CD14-positive monocyte (primary cell): ENCODE results near the gene TMEM213. TPM values are rescaled to one million over a fixed set of nuclear protein-coding genes. Genes with fewer than 3 reads are reported as not detected.
A peak's percentile ranks its signal among the peaks of the same experiment; 100 is the strongest.

ENCODE experiments used
- DNase-seq, 3 donors: peaks; one replicate each; pipeline ENCODE4 v3.0.0-alpha.2; 2011 to 2022
- H2AFZ ChIP-seq: 2 replicates; pipeline ENCODE4 v1.6.0; 2012; ENCODE audit warnings: mild to moderate bottlenecking, low read depth, low read length, inconsistent platforms; ENCODE audit not compliant: insufficient read depth, poor library complexity, severe bottlenecking
- H3K27ac ChIP-seq, 2 donors: 1 replicate in 1 of 2; 2 replicates in 1 of 2; pipeline ENCODE4 v1.5.1; 2012 to 2013; ENCODE audit warnings: low read length in 2 of 2, control low read depth in 1 of 2, inconsistent platforms in 1 of 2, low read depth in 1 of 2, mild to moderate bottlenecking in 1 of 2
- H3K27me3 ChIP-seq, 2 donors: one replicate each; pipeline versions ENCODE4 v1.6.0 to v1.6.1; 2011 to 2013; ENCODE audit warnings: low read length in 2 of 2; ENCODE audit not compliant: control insufficient read depth in 2 of 2, insufficient read depth in 2 of 2
- H3K36me3 ChIP-seq, 2 donors: replicated peaks in 1 of 2; 1 replicate in 1 of 2; 2 replicates in 1 of 2; pipeline versions ENCODE4 v1.5.1 to v1.6.1; 2012 to 2013; ENCODE audit warnings: low read length in 2 of 2, control low read depth in 1 of 2, inconsistent platforms in 1 of 2, mild to moderate bottlenecking in 1 of 2; ENCODE audit not compliant: insufficient read depth in 2 of 2, control insufficient read depth in 1 of 2
- H3K4me1 ChIP-seq, 2 donors: 1 replicate in 1 of 2; 2 replicates in 1 of 2; pipeline versions ENCODE4 v1.5.1 to v1.6.1; 2012 to 2013; ENCODE audit warnings: low read length in 2 of 2, control low read depth in 1 of 2, inconsistent platforms in 1 of 2, mild to moderate bottlenecking in 1 of 2, moderate library complexity in 1 of 2; ENCODE audit not compliant: insufficient read depth in 2 of 2, control insufficient read depth in 1 of 2
- H3K4me2 ChIP-seq: replicated peaks from 2 replicates; pipeline ENCODE3; 2012; ENCODE audit warnings: low read length, moderate library complexity, mild to moderate bottlenecking; ENCODE audit not compliant: poor library complexity, severe bottlenecking; ENCODE audit errors: extremely low read depth
- H3K4me3 ChIP-seq, 3 experiments: fragments of 200-600 bp in 1 of 3; sonication (generic) in 1 of 3; replicated peaks in 1 of 3; 1 replicate in 2 of 3; 2 replicates in 1 of 3; pipeline ENCODE4 v1.5.1; 2011 to 2013; ENCODE audit warnings: low read length in 3 of 3, mild to moderate bottlenecking in 3 of 3, control low read depth in 2 of 3, low read depth in 2 of 3, inconsistent platforms in 1 of 3, moderate library complexity in 1 of 3
- H3K79me2 ChIP-seq: 2 replicates; pipeline ENCODE4 v1.6.0; 2012; ENCODE audit warnings: mild to moderate bottlenecking, control low read depth, inconsistent platforms, low read length, moderate library complexity; ENCODE audit not compliant: insufficient read depth
- H3K9ac ChIP-seq: 2 replicates; pipeline ENCODE4 v1.6.0; 2017; ENCODE audit warnings: low read length, mild to moderate bottlenecking; ENCODE audit not compliant: insufficient read depth, poor library complexity, severe bottlenecking
- H3K9me3 ChIP-seq, 2 donors: replicated peaks in 1 of 2; 1 replicate in 1 of 2; 2 replicates in 1 of 2; pipeline versions ENCODE4 v1.5.1 to v1.6.1; 2012 to 2013; ENCODE audit warnings: low read length in 2 of 2, control low read depth in 1 of 2; ENCODE audit not compliant: control insufficient read depth in 1 of 2, insufficient read depth in 1 of 2
- H4K20me1 ChIP-seq: 2 replicates; pipeline ENCODE4 v1.6.0; 2012; ENCODE audit warnings: mild to moderate bottlenecking, low read length, control low read depth, moderate library complexity; ENCODE audit not compliant: insufficient read depth
- H3K27ac Mint-ChIP-seq, 7 donors: one replicate each; pipeline ENCODE4 v1.8.0; 2020; ENCODE audit warnings: mild to moderate bottlenecking in 7 of 7, mixed read lengths in 7 of 7, moderate library complexity in 6 of 7, inconsistent platforms in 2 of 7
- H3K27me3 Mint-ChIP-seq, 3 donors: one replicate each; pipeline ENCODE4 v1.8.0; 2021 to 2022; ENCODE audit warnings: low read depth in 3 of 3, mild to moderate bottlenecking in 3 of 3, mixed read lengths in 3 of 3, moderate library complexity in 3 of 3, inconsistent platforms in 1 of 3
- H3K36me3 Mint-ChIP-seq, 2 donors: one replicate each; pipeline ENCODE4 v1.8.0; 2020; ENCODE audit warnings: mixed read lengths in 2 of 2, inconsistent platforms in 1 of 2, mild to moderate bottlenecking in 1 of 2
- H3K4me1 Mint-ChIP-seq: one replicate; pipeline ENCODE4 v1.8.0; 2020; ENCODE audit warnings: mild to moderate bottlenecking, mixed read lengths
- H3K4me3 Mint-ChIP-seq, 2 donors: one replicate each; pipeline ENCODE4 v1.8.0; 2020; ENCODE audit warnings: mild to moderate bottlenecking in 2 of 2, mixed read lengths in 2 of 2, moderate library complexity in 1 of 2
- H3K9me3 Mint-ChIP-seq, 7 donors: one replicate each; pipeline ENCODE4 v1.8.0; 2020 to 2022; ENCODE audit warnings: mixed read lengths in 7 of 7, mild to moderate bottlenecking in 6 of 7, moderate library complexity in 6 of 7, inconsistent platforms in 2 of 7
- WGBS: methylation state at CpG from one replicate; pipeline ENCODE4 v1.1.5; 2013; ENCODE audit warnings: missing lambda C conversion rate; ENCODE audit not compliant: insufficient coverage; 5-methylcytosine and 5-hydroxymethylcytosine counted together
- intact Hi-C, 2 donors: fragments of 100-400 bp; cut with micrococcal nuclease; formaldehyde crosslinking; loops; one replicate each; pipeline versions ENCODE4 v1.15.0 to v1.15.1; 2023
- polyA minus RNA-seq: library from RNA; depleted of rRNA, polyadenylated mRNA; stranded (reverse); fragments of >200 nt; gene quantifications from 2 replicates; pipeline ENCODE4 v1.2.3, GENCODE V29; 2012
- polyA plus RNA-seq, 3 donors: library from polyadenylated mRNA; depleted of rRNA in 1 of 3; unstranded in 2 of 3; stranded (reverse) in 1 of 3; fragments of 300-500 nt in 2 of 3; fragments of >200 nt in 1 of 3; fragmentation: Illumina TruSeq in 2 of 3; gene quantifications; 1 replicate in 2 of 3; 2 replicates in 1 of 3; pipeline ENCODE4 v1.2.3, GENCODE V29; 2012 to 2021
- total RNA-seq, 12 experiments: library from RNA in 1 of 12; stranded (reverse) in 1 of 12; fragments of 120-200 nt in 1 of 12; gene quantifications; one replicate each; pipeline ENCODE4 v1.2.4 and lab custom pipeline; 2013 to 2026; ENCODE audit warnings: mixed read lengths in 6 of 12, inconsistent platforms in 1 of 12
- TF ChIP-seq, protein P1 (sequence below): fragments of 200-600 bp; IDR thresholded peaks from one replicate; pipeline ENCODE4 v1.8.0; 2022; ENCODE audit warnings: antibody characterized with exemption, mild to moderate bottlenecking

The TMEM213 gene, protein sequence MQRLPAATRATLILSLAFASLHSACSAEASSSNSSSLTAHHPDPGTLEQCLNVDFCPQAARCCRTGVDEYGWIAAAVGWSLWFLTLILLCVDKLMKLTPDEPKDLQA
- total RNA-seq (2013): not detected
- not detected for polyA plus RNA-seq
- not detected in 2 replicates for polyA minus RNA-seq
- total RNA-seq (lab: John Stamatoyannopoulos, UW): 0 to 0.60 (median 0) reads per million in 11 experiments

DNA sequence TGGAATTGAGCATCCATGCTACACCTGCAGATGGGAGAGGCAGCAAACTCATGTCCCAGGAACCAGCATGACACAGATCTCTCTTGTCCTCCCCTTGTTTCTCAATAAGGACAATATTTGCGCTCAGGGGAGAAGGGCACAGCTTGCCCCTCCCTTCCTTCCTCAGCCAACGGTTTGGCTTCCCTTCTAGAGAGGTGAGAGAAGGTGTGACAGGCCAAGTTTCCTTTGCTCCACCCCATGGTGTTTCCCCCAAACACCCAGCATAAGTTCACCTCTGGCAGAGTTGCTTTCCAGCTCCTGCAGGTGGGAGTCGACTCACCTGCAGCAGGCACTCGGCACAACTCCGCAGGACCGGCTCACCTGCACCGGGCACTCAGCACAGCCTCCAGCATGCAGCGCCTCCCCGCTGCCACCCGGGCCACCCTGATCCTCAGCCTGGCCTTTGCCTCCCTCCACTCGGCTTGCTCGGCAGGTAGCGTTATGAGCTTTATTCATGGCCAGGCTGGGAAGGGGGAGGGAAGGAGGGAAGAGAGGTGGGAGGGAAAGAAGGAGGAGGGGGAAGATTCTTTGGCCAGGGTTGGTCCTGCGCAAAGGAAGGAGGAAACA is at the start of gene TMEM213, which contains the start of gene ATP6V0A4:
TMEM213 (plus strand) TSS at position 280 of the 606 bp plus-strand sequence; CDS start at position 391, 111 bp downstream.
ATP6V0A4 (minus strand) TSS at position 482 of the 606 bp plus-strand sequence. CDS start 26,949 bp downstream, outside the sequence.
- Mint-ChIP-seq H3K27me3 (peaks cover 3 to 8% (median 7%) of the 10 kb centered on the region in 3 donors), H3K9me3 (peaks cover 0 to 9% (median 0%) of the 10 kb centered on the region in 7 donors), H3K4me1 (no peaks in the 10 kb centered on the region), H3K4me3 (peak within 1 kb of the TSS in 1 of 2 donors; percentile 5), H3K27ac (peak within 1 kb of the TSS in 1 of 7 donors; percentile 15), H3K36me3 (no peaks in the 10 kb centered on the region)
- Histone ChIP-seq H4K20me1 (no peaks in the 10 kb centered on the region), H3K4me2 (no peak within 1 kb of the TSS), H3K27ac (no peak within 1 kb of the TSS), H3K4me1 (no peaks in the 10 kb centered on the region), H3K36me3 (no peaks in the 10 kb centered on the region), H3K27me3 (no peaks in the 10 kb centered on the region), H3K9ac (no peak within 1 kb of the TSS), H3K79me2 (no peaks in the 10 kb centered on the region), H3K9me3 (no peaks in the 10 kb centered on the region), H3K4me3 (no peak within 1 kb of the TSS), H2AFZ (no peak within 1 kb of the TSS)
- TF ChIP-seq, protein P1, sequence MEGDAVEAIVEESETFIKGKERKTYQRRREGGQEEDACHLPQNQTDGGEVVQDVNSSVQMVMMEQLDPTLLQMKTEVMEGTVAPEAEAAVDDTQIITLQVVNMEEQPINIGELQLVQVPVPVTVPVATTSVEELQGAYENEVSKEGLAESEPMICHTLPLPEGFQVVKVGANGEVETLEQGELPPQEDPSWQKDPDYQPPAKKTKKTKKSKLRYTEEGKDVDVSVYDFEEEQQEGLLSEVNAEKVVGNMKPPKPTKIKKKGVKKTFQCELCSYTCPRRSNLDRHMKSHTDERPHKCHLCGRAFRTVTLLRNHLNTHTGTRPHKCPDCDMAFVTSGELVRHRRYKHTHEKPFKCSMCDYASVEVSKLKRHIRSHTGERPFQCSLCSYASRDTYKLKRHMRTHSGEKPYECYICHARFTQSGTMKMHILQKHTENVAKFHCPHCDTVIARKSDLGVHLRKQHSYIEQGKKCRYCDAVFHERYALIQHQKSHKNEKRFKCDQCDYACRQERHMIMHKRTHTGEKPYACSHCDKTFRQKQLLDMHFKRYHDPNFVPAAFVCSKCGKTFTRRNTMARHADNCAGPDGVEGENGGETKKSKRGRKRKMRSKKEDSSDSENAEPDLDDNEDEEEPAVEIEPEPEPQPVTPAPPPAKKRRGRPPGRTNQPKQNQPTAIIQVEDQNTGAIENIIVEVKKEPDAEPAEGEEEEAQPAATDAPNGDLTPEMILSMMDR: no peak
- no peak for DNase-seq
- 55% methylated on average over 8 of the region's 14 CpGs for WGBS
- intact Hi-C loops: no loop called here

DNA sequence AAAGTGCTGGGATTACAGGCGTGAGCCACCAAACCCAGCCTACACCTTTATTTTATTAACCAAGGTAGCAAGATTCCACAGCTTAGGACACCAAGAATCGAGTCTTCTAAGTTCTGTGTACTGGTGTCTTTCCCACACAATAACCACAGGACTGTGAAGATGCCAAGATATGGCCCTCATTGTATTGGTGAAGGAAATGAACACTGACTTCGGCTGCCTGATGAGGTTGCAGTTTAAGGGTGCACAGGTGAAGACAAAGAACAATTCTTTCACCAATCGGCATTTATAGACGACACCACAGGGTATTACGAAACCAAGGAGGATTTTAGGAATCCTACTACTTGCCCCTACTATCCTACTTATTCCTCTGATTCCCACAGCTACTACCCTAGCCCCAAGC is 49.1 kb upstream of the TMEM213 start:
- H3K4me2 ChIP-seq: no peak overlapping the region
- no peaks in the 10 kb centered on the region for H3K36me3 ChIP-seq
- Mint-ChIP-seq H3K36me3 (no peaks in the 10 kb centered on the region), H3K4me3 (no peak overlapping the region), H3K27me3 (peaks cover 3 to 16% (median 4%) of the 10 kb centered on the region in 3 donors), H3K4me1 (peaks cover 3% of the 10 kb centered on the region), H3K27ac (no peak overlapping the region), H3K9me3 (peaks cover 0 to 2% (median 0%) of the 10 kb centered on the region in 7 donors)
- no peak overlapping the region for H2AFZ ChIP-seq
- H3K27me3 ChIP-seq: peaks cover 0 to 2% of the 10 kb centered on the region in 2 donors
- no peak overlapping the region for H3K4me3 ChIP-seq
- H4K20me1 ChIP-seq: no peaks in the 10 kb centered on the region
- H3K4me1 ChIP-seq: no peaks in the 10 kb centered on the region
- no peaks in the 10 kb centered on the region for H3K79me2 ChIP-seq
- H3K27ac ChIP-seq: no peak overlapping the region
- H3K9ac ChIP-seq: no peak overlapping the region
- no peak for DNase-seq
- intact Hi-C loops: no loop called here
- 83% methylated on average over 4 of the region's 6 CpGs for WGBS
- no peaks in the 10 kb centered on the region for H3K9me3 ChIP-seq
- TF ChIP-seq, protein P1: no peak
